CD4-positive, alpha-beta T cell treated with Interleukin-6 at 100 ng/mL for 8 hours (primary cell): Measurements from ENCODE around the gene DUSP28.
A peak's percentile ranks its signal among the peaks of the same experiment; 100 is the strongest.

ENCODE experiments used
- DNase-seq: peaks from one replicate; pipeline ENCODE4 v3.0.0-alpha.2; 2020; ENCODE audit warnings: mixed read lengths, low spot score

Gene DUSP28

DNA sequence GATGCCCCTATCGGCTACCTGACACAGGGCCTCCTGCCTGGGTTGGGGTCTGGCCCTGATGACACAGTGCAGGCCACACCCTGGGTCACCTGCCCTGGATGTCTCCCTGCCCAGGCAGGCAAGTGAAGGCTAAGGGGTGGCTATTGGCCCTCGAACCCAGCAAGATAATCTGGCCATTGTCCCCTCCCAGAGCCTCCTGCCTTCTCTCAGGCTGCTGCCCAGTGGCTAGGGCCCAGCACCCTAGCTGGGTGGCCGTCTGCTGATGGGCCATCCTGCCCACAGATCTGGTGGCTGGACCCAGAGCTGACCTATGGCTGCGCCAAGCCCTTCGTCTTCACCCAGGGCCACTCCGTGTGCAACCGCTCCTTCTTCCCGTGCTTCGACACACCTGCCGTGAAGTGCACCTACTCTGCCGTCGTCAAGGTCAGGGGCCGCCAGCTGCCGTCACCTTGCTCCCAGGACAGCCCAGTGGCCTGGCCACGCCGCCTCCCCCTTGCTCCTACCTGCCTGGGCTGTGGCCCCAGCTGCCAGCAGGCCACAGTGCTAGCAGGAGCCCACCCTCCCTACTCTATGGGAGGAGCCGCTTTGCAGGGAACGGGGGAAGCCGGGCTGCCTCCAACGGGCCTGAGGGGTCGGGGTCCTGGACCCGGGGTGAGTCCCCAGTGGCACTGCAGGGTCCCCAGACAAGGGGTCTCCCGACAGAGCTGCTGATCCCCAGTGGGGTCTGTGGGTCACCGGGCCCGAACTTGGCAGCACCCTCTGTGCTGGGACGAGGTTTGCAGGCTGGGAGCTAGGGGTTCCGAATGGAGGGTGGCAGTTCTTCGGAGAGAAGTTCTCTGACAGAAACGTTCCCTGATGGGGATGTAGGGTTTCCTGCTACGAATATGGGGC is 12.2 kb downstream of the DUSP28 start:
- no peak for DNase-seq

DNA sequence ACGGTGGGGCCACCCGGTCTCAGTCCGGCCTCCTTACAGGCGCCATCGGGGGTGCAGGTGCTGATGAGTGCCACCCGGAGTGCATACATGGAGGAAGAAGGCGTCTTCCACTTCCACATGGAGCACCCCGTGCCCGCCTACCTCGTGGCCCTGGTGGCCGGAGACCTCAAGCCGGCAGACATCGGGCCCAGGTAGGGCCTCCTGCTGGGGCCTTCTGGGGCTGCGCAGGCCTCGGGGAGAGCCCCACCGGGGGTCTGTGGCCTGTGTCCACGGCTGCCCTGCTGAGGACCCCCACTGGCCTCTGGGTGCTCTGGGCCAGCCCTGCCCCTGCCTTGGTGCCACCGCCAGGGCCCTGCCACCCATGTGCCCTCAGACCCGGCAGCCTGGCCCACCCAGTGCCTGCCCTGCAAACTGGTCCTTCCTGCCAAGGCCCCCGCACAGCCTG is 12.9 kb downstream of the DUSP28 start:
- DNase-seq = no peak

DNA sequence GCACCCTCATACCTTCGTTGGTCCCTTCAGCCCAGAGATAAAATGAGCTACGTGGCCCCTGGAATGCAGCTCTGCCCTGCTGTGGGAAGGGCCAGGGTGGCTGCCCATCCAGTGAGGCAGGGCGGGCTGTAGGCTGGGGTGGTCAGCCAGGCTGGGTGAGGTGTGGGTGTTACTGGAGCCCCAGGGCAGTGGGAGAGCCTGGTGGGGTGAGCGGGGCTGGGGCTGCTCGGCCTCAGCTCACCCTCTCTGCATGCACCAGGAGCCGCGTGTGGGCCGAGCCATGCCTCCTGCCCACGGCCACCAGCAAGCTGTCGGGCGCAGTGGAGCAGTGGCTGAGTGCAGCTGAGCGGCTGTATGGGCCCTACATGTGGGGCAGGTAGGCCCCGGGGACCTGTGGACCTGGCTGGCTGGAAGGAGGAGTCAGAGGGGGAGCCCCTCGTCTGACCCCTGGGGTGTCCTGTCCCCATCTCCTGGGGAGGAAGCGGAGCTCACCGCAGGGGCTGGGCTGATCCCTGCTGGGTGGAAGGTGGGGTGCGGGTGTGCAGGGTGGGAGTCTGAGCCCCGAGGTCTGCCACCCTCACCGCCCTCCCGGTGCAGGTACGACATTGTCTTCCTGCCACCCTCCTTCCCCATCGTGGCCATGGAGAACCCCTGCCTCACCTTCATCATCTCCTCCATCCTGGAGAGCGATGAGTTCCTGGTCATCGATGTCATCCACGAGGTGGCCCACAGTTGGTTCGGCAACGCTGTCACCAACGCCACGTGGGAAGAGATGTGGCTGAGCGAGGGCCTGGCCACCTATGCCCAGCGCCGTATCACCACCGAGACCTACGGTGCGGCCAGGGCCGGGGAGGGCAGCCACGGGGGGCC is 13.6 kb downstream of the DUSP28 start:
- no peak for DNase-seq

DNA sequence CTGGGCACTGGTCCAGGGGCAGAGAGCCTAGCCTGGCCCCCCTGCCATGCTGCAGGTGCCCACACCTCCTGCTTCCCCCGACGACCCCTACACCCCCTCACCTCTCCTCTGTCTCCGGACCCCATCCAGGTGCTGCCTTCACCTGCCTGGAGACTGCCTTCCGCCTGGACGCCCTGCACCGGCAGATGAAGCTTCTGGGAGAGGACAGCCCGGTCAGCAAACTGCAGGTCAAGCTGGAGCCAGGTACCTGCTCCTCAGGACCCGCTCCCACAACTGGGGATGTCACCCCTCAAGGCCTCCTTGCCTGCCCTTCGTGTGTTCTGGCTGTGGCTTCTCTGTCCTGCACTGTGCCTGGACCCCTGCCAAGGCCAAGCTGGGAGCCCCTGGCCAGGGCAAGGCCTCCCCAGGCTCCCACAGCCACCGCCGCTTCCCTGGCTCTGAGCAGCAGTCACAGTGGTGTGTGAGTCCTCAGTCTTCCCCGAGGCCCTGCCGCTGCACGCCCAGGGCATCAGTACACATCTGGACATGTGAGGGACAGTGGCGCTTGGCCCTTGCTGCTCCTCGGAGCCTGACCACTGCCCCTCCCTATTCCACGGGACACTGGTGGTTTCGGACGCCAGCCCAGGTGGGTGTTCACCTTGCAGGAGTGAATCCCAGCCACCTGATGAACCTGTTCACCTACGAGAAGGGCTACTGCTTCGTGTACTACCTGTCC is 14.4 kb downstream of the DUSP28 start:
- no peak for DNase-seq

DNA sequence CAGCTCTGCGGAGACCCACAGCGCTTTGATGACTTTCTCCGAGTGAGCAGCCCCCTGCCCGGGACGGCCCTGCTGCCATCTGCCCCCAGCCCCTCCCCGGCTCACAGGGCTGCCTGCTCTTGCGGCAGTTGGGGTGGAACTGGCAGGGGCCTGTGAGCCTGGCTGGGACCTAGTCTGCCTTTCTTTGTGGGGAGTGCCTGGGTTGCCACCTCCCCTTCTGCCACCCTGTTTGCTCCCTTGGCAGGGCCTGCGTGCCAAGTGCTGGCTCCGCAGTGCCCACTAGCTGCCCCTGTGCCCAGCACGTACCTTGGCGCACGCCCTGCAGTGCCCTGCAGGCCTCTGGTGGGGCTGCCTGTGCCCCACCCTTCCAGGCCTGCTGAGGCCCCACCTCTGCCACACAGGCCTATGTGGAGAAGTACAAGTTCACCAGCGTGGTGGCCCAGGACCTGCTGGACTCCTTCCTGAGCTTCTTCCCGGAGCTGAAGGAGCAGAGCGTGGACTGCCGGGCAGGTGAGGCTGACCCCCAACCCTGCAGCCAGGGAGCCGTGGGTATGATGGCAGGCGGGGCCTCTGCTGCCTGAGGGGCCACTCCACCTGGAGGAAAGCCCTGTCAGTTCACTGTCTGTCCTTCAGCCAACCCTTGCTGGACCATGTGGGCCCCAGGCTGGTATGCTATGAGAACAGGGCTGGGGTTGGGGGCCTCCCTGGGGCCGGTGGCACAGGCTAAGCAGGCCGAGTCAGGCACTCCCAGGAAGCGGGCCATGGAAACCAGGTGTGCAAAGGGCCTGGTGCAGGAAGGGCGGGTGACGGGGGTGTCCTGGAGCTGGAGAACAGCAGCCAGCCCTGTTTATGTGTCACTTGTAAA is 15.2 kb downstream of the DUSP28 start:
- no peak for DNase-seq

DNA sequence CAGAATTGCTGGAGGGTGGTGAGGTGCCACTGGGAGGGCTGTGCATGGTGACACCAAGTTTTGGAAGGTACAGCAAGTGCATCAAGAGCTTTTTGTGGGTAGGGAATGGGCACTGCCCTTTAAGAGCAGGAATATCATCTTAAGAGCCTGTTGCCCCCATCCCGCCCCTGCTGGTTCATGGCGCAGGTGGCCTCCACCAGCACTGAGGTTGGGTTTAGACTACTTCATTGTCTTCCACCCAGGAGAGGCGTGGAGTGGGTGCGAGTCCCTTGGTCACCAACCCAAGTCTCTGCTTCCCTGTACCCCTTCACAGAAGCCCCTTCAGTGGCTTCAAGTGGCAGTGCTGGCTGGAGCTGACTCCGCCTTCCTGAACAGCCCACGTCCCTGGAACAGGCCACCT is 15.9 kb downstream of the DUSP28 start:
- no peak for DNase-seq

DNA sequence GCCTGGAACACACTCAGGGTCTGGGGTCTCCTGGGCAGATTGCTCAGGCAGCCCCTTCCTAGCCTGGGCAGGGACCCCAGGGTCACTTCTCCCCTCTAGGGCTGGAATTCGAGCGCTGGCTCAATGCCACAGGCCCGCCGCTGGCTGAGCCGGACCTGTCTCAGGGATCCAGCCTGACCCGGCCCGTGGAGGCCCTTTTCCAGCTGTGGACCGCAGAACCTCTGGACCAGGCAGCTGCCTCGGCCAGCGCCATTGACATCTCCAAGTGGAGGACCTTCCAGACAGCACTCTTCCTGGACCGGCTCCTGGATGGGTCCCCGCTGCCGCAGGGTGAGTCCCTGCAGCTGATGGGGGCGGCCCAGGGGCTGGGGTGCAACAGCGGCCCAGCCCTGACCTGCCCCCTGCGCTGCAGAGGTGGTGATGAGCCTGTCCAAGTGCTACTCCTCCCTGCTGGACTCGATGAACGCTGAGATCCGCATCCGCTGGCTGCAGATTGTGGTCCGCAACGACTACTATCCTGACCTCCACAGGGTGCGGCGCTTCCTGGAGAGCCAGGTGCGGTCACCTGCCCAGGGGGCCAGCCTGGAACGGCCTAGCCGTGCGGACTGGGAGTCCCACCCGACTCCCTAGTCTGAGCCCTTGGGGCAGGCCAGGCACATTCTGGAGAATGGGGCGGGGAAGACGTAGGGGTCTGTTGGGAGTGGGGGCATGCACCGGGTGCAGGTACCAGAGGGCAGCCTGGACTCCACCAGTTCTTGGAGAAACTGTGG is 16.5 kb downstream of the DUSP28 start:
- DNase-seq = no peak

DNA sequence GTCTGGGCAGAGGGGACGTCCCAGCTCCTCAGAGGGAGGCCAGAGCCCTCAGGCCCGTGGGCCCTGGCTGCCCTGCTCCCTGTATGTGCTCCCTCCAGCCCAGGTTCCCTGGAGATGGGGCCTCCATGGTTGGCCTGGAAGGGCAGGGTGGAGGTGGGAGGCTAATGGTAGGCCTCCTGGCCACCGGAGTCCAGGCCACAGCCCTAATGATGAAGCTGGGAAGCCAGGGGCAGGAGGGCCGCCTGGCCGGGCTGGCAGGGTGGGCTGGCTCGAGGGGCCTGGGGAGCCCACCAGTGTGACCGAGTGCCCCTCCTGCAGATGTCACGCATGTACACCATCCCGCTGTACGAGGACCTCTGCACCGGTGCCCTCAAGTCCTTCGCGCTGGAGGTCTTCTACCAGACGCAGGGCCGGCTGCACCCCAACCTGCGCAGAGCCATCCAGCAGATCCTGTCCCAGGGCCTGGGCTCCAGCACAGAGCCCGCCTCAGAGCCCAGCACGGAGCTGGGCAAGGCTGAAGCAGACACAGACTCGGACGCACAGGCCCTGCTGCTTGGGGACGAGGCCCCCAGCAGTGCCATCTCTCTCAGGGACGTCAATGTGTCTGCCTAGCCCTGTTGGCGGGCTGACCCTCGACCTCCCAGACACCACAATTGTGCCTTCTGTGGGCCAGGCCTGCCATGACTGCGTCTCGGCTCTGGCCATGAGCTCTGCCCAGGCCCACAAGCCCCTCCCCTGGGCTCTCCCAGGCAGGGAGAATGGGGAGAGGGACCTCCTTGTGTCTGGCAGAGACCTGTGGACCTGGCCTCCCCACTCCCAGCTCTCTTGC is 17.3 kb downstream of the DUSP28 start:
- DNase-seq = no peak

DNA sequence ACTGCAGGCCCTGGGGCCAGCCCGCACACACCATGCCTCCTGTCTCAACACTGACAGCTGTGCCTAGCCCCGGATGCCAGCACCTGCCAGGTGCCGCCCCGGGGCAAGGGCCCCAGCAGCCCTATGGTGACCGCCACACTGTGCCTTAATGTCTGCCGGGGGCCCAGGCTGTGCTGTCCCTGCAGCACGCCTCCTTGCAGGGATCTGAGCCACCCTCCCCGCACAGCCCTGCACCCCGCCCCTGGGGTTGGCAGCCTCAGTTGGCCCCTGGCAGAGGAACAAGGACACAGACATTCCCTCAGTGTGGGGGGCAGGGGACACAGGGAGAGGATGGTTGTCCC is 17.9 kb downstream of the DUSP28 start:
- DNase-seq = no peak

DNA sequence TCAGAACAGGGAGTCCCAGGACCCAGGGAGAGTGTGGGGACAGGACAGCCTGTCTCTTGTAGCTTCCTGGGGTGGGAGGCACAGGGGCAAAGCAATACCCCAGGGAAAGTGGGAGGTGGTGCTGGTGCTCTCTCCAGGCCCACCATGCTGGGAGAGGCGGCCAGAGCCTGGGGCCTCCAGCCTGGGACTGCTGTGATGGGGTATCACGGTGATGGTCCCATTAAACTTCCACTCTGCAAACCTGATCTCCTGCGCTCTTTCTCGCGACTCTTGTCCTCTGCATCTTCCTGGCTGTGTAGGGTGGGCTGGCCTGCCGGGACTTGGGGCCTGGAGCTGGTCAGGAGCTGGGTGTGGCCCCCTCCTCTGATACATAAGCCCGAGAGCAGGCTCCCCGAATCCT is 18.3 kb downstream of the DUSP28 start:
- no peak for DNase-seq

DNA sequence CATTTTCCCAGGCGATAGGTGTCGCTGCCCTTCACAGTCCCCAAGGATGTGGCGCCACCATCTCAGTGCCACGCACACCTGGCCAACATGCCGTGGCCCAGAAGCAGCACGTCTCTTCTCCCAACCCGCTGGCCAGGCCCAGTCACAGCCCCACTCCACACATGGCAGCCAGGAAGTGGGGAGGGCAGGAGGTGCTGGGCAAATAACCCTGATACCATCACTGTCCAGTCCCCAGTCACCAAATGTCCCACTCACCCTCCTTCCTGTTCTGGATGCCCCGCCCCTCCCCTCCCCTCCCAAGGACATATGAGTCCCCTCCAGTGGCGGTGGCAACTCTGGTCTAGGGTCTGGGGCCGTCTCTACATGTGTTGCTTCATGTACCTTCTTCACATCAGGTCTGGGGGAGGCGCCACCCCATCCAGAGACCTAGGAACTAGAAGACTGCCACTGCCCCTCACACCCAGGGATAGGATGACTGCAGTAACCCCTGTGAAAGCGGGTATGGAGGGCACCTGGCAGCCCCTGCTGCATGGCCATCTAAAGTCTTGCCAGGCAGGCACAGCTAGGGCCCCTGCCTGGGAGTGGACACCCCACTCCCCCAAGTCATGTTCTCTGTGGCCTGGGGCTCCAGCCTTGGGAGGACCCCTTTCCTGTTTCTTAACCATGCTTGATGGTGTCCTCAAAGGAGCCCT is 19.1 kb downstream of the DUSP28 start:
- DNase-seq = no peak

DNA sequence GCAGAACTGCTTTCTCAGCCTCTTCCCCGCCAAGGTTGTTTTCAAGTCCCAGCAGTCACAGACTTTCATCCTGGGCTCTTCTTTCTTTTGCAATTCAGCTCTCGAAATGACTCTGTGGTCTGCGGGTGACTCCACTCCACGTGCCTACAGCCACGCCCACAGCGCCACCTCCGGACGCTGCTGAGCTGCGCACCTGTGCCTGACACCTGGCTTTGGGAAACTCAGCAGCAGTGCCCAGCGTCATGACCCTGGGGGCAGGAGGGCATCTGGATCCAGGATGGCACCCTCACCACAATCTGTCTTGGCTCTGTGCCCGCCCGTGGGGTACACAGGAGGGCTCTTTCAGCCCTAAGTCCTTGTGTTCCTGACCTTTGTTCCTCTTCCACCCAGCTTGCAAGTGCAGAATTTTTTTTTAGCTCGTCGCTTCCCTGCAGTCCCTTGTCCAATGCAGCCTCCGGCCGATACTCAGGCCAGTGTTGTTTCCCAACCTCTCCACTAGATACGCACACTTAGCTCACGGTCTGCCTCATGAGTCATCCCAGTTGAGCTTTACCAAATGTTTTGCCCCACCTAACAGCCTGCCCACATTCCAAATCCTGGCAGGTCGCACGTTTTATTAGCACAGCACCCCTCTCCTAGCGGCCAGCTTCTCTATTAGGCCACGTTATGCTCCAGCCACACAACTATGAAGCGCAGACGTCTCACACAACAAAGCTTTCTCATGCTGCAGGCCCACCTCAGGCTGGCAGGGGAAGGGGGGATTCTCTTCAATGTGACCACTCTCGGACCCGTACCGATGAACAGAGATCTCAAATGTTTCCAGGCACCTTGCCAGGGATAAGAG is 19.8 kb downstream of the DUSP28 start:
- peak; percentile 81 for DNase-seq

DNA sequence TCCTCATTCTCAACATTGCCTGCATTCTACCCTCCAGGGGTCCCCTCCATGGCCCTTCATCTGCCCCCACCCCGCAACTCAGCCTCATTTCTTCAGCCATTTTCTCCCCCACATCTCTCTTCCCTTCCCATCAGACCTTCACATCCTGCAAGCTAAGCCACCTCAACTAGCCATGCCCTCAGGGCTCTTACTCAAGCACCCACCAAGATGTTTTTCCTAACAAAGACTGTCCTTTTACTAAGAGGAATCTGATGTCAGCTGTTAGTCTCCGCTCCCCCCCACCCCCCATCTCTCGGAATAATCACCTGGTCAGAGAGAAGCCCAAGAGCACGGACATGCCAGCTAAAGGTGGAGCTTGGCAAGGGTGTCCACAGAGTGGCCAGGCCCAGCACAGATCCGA is 21.7 kb downstream of the DUSP28 start:
- no peak for DNase-seq

DNA sequence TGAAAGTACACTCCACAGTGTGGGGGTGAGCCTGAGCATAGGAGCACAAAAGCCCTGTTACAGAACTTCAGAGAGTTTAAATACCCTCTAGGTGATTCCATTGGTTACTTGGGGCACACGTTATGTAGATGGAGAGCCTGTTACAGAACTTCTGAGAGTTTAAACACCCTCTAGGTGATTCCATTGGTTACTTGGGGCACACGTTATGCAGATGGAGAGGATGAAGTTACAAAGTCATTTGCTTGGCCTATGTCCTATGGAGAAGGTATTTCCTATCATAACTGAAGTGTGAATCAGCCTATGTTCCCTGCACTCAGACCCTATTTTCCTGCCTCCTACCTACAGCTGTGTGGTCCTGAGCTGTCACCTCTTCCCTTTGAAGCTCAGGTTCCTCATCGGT is 22.6 kb downstream of the DUSP28 start:
- DNase-seq = no peak

DNA sequence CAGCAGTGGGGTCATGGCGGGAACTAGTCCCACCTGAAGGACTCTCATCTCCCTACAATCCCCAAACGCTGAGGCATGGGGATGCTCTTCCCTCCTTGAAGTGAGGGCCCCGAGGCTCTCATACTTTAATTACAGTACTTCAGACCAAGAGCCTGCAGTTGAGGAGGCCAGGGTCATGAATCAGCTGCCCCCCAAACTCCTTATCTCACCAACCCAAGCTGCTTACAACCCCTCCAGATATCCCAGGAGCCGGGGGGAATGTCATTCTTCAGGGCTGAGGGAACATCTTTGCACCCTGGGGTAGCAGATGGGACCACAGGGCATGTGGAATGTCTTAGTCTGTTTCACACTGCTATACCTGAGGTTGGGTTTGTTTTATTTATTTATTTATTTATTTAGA is 23.6 kb downstream of the DUSP28 start:
- DNase-seq = no peak

DNA sequence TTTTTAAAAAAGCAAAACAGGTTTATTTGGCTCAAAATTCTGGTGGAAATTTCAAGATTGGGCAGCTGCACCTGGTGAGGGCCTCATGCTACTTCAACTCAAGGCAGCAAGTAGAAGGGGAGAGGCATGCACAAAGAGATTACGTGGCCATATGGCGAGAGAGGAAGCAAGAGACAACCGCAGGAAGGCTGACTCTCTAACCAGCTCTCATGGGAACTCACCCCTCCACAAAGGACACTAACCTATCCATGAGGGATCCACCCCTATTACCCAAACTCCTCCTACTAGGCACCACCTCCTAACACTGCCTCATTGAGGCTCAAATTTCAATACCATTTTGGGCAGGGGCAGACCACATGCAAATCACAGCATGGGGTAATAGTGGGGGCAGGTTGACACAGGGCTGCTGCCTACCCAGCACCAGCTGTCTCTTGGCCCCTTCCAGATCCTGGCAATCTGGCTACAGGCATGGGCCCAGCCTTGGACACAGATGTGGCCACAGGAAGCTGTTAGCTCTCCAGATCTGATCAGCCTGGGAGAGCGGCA is 24.4 kb downstream of the DUSP28 start:
- no peak for DNase-seq

DNA sequence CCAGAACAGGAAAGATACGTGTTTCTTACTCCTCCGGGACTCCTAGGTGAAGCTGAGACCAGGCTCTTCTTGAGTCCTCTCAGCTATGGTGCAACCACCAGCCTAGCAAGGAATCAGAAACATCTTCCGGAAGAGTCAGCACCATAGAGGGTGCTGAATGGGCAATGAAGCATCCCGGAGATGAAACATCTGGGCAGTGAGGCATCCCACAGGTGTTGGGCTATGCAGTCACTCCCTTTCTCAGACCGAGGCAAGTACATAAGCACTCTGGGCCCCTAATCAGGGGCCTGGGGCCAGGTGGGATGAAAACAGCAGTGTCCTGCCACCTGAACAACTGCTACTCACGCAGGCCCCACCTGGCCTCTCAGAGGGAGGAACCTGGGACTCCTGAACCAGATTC is 24.9 kb downstream of the DUSP28 start:
- no peak for DNase-seq

DNA sequence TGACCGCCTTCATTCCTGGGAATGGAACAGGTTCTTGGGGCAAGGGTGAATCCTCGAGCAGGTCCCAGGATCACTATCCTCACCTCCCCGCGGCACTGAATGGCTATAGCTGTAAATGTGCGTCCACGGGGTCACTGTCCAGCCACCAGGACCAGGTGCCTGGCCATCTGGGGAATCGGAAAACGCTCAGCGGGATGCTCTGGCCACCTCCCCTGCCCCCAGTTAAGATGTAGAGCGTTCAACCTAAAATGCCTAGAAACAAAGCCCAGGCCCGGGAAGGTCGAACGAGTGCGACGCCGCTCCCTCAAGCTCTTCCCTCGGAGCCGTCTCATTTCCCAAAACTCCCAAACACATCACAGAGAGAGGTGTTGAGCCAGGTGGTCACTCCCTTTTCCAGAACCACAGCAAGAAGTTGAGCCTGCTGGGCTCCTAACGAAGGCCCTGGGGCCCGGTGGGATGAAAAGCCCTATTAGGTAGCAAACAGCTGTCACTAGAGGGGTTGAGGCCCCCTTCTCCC is 25.6 kb downstream of the DUSP28 start:
- no peak for DNase-seq
